Measurements from ENCODE around the gene NLRX1.

NLRX1 gene, protein sequence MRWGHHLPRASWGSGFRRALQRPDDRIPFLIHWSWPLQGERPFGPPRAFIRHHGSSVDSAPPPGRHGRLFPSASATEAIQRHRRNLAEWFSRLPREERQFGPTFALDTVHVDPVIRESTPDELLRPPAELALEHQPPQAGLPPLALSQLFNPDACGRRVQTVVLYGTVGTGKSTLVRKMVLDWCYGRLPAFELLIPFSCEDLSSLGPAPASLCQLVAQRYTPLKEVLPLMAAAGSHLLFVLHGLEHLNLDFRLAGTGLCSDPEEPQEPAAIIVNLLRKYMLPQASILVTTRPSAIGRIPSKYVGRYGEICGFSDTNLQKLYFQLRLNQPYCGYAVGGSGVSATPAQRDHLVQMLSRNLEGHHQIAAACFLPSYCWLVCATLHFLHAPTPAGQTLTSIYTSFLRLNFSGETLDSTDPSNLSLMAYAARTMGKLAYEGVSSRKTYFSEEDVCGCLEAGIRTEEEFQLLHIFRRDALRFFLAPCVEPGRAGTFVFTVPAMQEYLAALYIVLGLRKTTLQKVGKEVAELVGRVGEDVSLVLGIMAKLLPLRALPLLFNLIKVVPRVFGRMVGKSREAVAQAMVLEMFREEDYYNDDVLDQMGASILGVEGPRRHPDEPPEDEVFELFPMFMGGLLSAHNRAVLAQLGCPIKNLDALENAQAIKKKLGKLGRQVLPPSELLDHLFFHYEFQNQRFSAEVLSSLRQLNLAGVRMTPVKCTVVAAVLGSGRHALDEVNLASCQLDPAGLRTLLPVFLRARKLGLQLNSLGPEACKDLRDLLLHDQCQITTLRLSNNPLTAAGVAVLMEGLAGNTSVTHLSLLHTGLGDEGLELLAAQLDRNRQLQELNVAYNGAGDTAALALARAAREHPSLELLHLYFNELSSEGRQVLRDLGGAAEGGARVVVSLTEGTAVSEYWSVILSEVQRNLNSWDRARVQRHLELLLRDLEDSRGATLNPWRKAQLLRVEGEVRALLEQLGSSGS

DNA sequence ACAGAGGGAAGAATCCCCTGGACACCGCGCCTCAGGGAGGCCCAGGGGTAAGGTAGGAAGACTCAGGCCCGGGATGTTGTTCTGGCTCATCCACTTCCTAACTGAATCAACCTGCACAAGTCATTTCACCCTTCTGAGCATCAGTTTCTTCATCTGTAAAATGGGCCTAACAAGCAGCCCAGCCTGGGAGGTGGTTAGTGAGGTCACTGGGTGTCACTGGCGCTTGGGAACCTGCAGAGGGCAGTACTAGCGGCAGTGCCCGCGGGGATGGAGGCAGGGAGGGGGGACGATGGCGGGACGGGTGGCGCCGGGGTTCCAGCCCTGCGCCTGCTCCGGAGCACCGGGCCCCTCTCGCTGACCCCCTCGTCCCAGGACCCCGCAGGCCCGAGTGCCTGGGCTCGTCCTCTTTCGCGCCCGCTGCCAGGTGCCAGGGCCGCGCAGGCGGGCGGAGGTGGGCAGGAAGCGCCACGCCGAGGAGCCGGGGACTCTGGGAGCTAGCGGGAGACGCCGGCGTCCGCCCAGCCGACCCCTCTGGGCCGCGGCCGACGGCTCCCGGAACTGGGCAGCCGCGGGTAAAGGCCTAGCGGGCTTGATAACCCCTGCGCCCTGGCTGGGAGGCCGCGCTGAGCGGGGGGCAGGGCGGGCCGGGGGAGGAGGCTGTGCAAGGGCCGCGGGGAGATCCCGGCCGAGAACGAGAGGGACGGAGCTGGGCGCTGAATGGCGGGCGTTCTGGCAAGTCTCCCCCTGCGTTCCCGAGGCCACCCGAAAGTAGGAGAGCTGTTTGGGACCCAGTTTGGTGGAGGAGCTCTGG is at the start of gene NLRX1:
Gene NLRX1 (plus strand): TSS at position 255 of the 811 bp plus-strand sequence. CDS start 2,679 bp downstream, outside the sequence.
- H3K9me2 ChIP-seq (replicated peaks; ENCODE audit: insufficient read depth, low read length), result no peaks in the 10 kb centered on the region
- H3K36me3 ChIP-seq (ENCODE audit: low read length), result no peaks in the 10 kb centered on the region
- peak within 1 kb of the TSS; percentile 98 for H2AFZ ChIP-seq (ENCODE audit: low read depth, low read length, severe bottlenecking)
- no peaks in the 10 kb centered on the region for H3K79me2 ChIP-seq (ENCODE audit: insufficient read depth, low read length)
- H3K9me3 ChIP-seq (ENCODE audit: insufficient read depth, low read length), result no peaks in the 10 kb centered on the region
- peak within 1 kb of the TSS; percentile 89 for H3K4me2 ChIP-seq (ENCODE audit: low read depth, low read length, poor library complexity, severe bottlenecking)
- TF ChIP-seq, protein P1, sequence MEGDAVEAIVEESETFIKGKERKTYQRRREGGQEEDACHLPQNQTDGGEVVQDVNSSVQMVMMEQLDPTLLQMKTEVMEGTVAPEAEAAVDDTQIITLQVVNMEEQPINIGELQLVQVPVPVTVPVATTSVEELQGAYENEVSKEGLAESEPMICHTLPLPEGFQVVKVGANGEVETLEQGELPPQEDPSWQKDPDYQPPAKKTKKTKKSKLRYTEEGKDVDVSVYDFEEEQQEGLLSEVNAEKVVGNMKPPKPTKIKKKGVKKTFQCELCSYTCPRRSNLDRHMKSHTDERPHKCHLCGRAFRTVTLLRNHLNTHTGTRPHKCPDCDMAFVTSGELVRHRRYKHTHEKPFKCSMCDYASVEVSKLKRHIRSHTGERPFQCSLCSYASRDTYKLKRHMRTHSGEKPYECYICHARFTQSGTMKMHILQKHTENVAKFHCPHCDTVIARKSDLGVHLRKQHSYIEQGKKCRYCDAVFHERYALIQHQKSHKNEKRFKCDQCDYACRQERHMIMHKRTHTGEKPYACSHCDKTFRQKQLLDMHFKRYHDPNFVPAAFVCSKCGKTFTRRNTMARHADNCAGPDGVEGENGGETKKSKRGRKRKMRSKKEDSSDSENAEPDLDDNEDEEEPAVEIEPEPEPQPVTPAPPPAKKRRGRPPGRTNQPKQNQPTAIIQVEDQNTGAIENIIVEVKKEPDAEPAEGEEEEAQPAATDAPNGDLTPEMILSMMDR (IDR thresholded peaks at IDR 0.05; ENCODE audit: insufficient read depth, low read length, poor library complexity, severe bottlenecking), result peak; percentile 83
- TF ChIP-seq EZH2phosphoT487 (conservative IDR thresholded peaks at IDR 0.05; ENCODE audit: low read length), result no peak
- H3K9ac ChIP-seq (ENCODE audit: low read length), result peak within 1 kb of the TSS; percentile 83
- peak within 1 kb of the TSS; percentile 66 for H3K4me3 ChIP-seq (ENCODE audit: insufficient read depth, low read length, poor library complexity, severe bottlenecking)
- H3F3A ChIP-seq (ENCODE audit: insufficient read depth), result no peaks in the 10 kb centered on the region
- peak within 1 kb of the TSS; percentile 33; the same call in 1 of the 2 replicates for H3K27ac ChIP-seq (ENCODE audit: low read depth, low read length)
- no peaks in the 10 kb centered on the region for H4K20me1 ChIP-seq (ENCODE audit: low read depth, low read length)
- no peaks in the 10 kb centered on the region for H3K27me3 ChIP-seq (ENCODE audit: low read length)

DNA sequence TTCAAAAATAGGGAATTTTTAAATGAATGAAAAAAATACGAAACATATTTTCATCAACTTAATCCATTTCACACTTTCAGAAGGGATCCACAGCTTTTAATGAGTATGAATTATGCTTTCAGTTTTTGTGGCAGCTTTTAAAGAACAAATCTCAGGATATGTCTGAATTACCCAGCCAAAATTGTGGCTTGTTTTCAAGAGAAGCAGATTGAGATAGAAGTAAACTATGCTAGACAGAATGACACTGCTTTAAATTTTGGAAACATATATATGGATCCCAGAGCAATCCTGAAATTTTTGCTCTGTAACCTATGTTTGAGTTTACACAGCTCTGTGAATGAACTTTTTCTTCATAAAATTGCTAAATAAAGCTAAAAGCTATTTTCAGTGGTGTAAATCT is 49.6 kb upstream of the NLRX1 start:
- Histone ChIP-seq H3K4me3 (ENCODE audit: insufficient read depth, low read length, poor library complexity, severe bottlenecking) (no peak overlapping the region), H3K9ac (ENCODE audit: low read length) (no peak overlapping the region), H3K27ac (ENCODE audit: low read depth, low read length) (no peak overlapping the region), H3K36me3 (ENCODE audit: low read length) (no peaks in the 10 kb centered on the region), H3F3A (ENCODE audit: insufficient read depth) (peaks cover 16% of the 10 kb centered on the region), H3K4me2 (ENCODE audit: low read depth, low read length, poor library complexity, severe bottlenecking) (no peak overlapping the region), H2AFZ (ENCODE audit: low read depth, low read length, severe bottlenecking) (no peak overlapping the region), H3K79me2 (ENCODE audit: insufficient read depth, low read length) (peaks cover 24% of the 10 kb centered on the region), H3K9me3 (ENCODE audit: insufficient read depth, low read length) (no peaks in the 10 kb centered on the region), H3K9me2 (replicated peaks; ENCODE audit: insufficient read depth, low read length) (no peaks in the 10 kb centered on the region), H4K20me1 (ENCODE audit: low read depth, low read length) (no peaks in the 10 kb centered on the region), H3K27me3 (ENCODE audit: low read length) (no peaks in the 10 kb centered on the region)
- TF ChIP-seq, protein P1 (IDR thresholded peaks at IDR 0.05; ENCODE audit: insufficient read depth, low read length, poor library complexity, severe bottlenecking), result no peak
- no peak for TF ChIP-seq EZH2phosphoT487 (conservative IDR thresholded peaks at IDR 0.05; ENCODE audit: low read length)

DNA sequence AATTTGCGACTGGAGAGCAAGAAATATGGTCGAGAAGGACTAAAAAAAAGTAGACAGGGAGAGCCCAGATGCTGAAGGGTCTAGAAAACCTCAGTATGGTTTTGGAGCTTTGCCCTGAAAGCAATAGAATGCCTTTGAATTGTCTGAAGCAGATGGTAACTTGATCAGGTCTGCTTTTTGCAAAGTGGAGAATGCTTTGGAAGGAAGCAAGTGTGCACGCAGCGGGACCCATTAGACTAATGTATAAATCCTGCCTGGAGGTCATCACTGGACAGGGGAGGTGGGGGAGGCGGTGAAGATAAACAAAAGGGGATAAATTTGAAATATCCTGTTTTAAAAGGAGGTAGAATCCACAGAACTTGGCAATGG is 47.9 kb upstream of the NLRX1 start:
- Histone ChIP-seq H3K27ac (ENCODE audit: low read depth, low read length) (peak overlapping the region; percentile 50), H3K4me2 (ENCODE audit: low read depth, low read length, poor library complexity, severe bottlenecking) (peak overlapping the region; percentile 79), H3K36me3 (ENCODE audit: low read length) (no peaks in the 10 kb centered on the region), H3K9me2 (replicated peaks; ENCODE audit: insufficient read depth, low read length) (no peaks in the 10 kb centered on the region), H3K9me3 (ENCODE audit: insufficient read depth, low read length) (no peaks in the 10 kb centered on the region), H3K4me3 (ENCODE audit: insufficient read depth, low read length, poor library complexity, severe bottlenecking) (peak overlapping the region; percentile 54), H3K27me3 (ENCODE audit: low read length) (no peaks in the 10 kb centered on the region), H3F3A (ENCODE audit: insufficient read depth) (peaks cover 16% of the 10 kb centered on the region), H3K79me2 (ENCODE audit: insufficient read depth, low read length) (peaks cover 29% of the 10 kb centered on the region), H3K9ac (ENCODE audit: low read length) (peak overlapping the region; percentile 64), H2AFZ (ENCODE audit: low read depth, low read length, severe bottlenecking) (peak overlapping the region; percentile 1), H4K20me1 (ENCODE audit: low read depth, low read length) (no peaks in the 10 kb centered on the region)
- no peak for TF ChIP-seq EZH2phosphoT487 (conservative IDR thresholded peaks at IDR 0.05; ENCODE audit: low read length)

All from SU-DHL-6 (cell line).